KMS-11 (cell line): ENCODE measurements around the gene MAP4.

Experiments
- H2AFZ ChIP-seq: fragments of 200-600 bp; sonication (generic); 2 replicates; pipeline ENCODE4 v1.6.1; 2016; ENCODE audit warnings: antibody characterized with exemption, mixed run types, low read depth
- H3K27ac ChIP-seq: fragments of 200-600 bp; sonication (generic); 2 replicates; pipeline ENCODE4 v1.6.1; 2016; ENCODE audit warnings: mild to moderate bottlenecking, mixed run types
- H3K27me3 ChIP-seq: fragments of 200-600 bp; sonication (generic); 2 replicates; pipeline ENCODE4 v1.6.1; 2017; ENCODE audit warnings: mild to moderate bottlenecking, low read depth, mixed run types, moderate library complexity; ENCODE audit not compliant: insufficient read depth
- H3K36me3 ChIP-seq: fragments of 200-600 bp; sonication (generic); 2 replicates; pipeline ENCODE4 v1.6.1; 2017; ENCODE audit warnings: mild to moderate bottlenecking, mixed run types; ENCODE audit not compliant: insufficient read depth
- H3K4me1 ChIP-seq: fragments of 200-600 bp; sonication (generic); 2 replicates; pipeline ENCODE4 v1.6.1; 2016; ENCODE audit warnings: mild to moderate bottlenecking, low read depth, mixed run types; ENCODE audit not compliant: poor library complexity, severe bottlenecking
- H3K4me2 ChIP-seq: fragments of 200-600 bp; sonication (generic); 2 replicates; pipeline ENCODE4 v1.7.0; 2016; ENCODE audit warnings: mild to moderate bottlenecking, mixed run types
- H3K4me3 ChIP-seq: fragments of 200-600 bp; sonication (generic); IDR thresholded peaks from 2 replicates; pipeline ENCODE4 v1.6.1; 2017; ENCODE audit warnings: low read depth, low read length, mixed read lengths; ENCODE audit not compliant: insufficient read depth
- H3K79me2 ChIP-seq: fragments of 200-600 bp; sonication (generic); 2 replicates; pipeline ENCODE4 v1.6.1; 2016; ENCODE audit warnings: low read depth, mixed run types; ENCODE audit not compliant: insufficient read depth
- H3K9ac ChIP-seq: fragments of 200-600 bp; sonication (generic); 2 replicates; pipeline ENCODE4 v1.6.1; 2016; ENCODE audit warnings: mild to moderate bottlenecking, mixed run types
- H4K20me1 ChIP-seq: fragments of 200-600 bp; sonication (generic); 2 replicates; pipeline ENCODE4 v1.6.1; 2016; ENCODE audit warnings: mild to moderate bottlenecking, mixed run types; ENCODE audit not compliant: insufficient read depth
- TF ChIP-seq, protein P1 (sequence below): fragments of 200-600 bp; sonication (generic); conservative IDR thresholded peaks from 2 replicates; pipeline ENCODE4 v1.6.1; 2017; ENCODE audit warnings: low read depth, mild to moderate bottlenecking, antibody characterized with exemption, low read length, moderate library complexity, mixed read lengths

The MAP4 gene

GRCh38 chr3:47848599-47849117, 167.6 kb downstream of the MAP4 start:
- H3K9ac ChIP-seq = no peak overlapping the region
- H3K79me2 ChIP-seq = no peaks in the 10 kb centered on the region
- TF ChIP-seq, protein P1, sequence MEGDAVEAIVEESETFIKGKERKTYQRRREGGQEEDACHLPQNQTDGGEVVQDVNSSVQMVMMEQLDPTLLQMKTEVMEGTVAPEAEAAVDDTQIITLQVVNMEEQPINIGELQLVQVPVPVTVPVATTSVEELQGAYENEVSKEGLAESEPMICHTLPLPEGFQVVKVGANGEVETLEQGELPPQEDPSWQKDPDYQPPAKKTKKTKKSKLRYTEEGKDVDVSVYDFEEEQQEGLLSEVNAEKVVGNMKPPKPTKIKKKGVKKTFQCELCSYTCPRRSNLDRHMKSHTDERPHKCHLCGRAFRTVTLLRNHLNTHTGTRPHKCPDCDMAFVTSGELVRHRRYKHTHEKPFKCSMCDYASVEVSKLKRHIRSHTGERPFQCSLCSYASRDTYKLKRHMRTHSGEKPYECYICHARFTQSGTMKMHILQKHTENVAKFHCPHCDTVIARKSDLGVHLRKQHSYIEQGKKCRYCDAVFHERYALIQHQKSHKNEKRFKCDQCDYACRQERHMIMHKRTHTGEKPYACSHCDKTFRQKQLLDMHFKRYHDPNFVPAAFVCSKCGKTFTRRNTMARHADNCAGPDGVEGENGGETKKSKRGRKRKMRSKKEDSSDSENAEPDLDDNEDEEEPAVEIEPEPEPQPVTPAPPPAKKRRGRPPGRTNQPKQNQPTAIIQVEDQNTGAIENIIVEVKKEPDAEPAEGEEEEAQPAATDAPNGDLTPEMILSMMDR = no peak
- H3K27ac ChIP-seq = no peak overlapping the region
- H3K4me2 ChIP-seq = no peak overlapping the region
- no peak overlapping the region for H3K4me3 ChIP-seq
- H2AFZ ChIP-seq = no peak overlapping the region
- no peaks in the 10 kb centered on the region for H3K36me3 ChIP-seq
- H4K20me1 ChIP-seq = no peaks in the 10 kb centered on the region
- H3K4me1 ChIP-seq = no peaks in the 10 kb centered on the region
- no peaks in the 10 kb centered on the region for H3K27me3 ChIP-seq

- Histone ChIP-seq H3K79me2 (no peaks in the 10 kb centered on the region), H3K4me1 (no peaks in the 10 kb centered on the region), H2AFZ (no peak overlapping the region), H3K27me3 (no peaks in the 10 kb centered on the region), H3K4me3 (no peak overlapping the region), H3K9ac (no peak overlapping the region), H3K27ac (no peak overlapping the region), H3K36me3 (no peaks in the 10 kb centered on the region), H4K20me1 (no peaks in the 10 kb centered on the region), H3K4me2 (no peak overlapping the region)
- TF ChIP-seq, protein P1 = no peak
Observed at GRCh38 chr3:47847801-47848518, 168.3 kb downstream of the MAP4 start.

- Histone ChIP-seq H3K27me3 (no peaks in the 10 kb centered on the region), H2AFZ (no peak overlapping the region), H3K4me1 (no peaks in the 10 kb centered on the region), H3K9ac (no peak overlapping the region), H4K20me1 (no peaks in the 10 kb centered on the region), H3K36me3 (no peaks in the 10 kb centered on the region), H3K4me3 (no peak overlapping the region), H3K4me2 (no peak overlapping the region), H3K27ac (no peak overlapping the region), H3K79me2 (no peaks in the 10 kb centered on the region)
- TF ChIP-seq, protein P1 = no peak
Observed at GRCh38 chr3:47847260-47847659, 169.0 kb downstream of the MAP4 start.

DNA sequence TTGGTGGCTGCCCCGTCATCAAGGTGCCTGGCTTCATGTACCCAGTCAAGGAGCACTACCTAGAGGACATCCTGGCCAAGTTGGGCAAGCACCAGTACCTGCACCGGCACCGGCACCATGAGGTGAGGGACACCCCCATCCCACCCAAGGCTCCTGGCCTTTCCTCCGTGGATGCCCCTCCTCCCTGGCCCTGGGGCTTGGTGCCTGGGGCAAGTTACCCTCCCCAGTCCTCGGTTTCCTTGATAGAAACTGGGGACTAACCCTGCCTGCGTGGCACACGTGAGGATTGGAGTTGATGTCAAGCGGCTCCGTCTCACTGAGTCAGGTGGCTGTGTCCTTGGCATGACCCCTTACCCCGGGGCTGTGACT, 169.4 kb downstream of the MAP4 start:
- H3K36me3 ChIP-seq = no peaks in the 10 kb centered on the region
- no peak overlapping the region for H2AFZ ChIP-seq
- H4K20me1 ChIP-seq = no peaks in the 10 kb centered on the region
- no peaks in the 10 kb centered on the region for H3K27me3 ChIP-seq
- H3K4me1 ChIP-seq = no peaks in the 10 kb centered on the region
- no peak overlapping the region for H3K27ac ChIP-seq
- H3K79me2 ChIP-seq = no peaks in the 10 kb centered on the region
- H3K4me2 ChIP-seq = no peak overlapping the region
- no peak overlapping the region for H3K4me3 ChIP-seq
- TF ChIP-seq, protein P1 = no peak
- no peak overlapping the region for H3K9ac ChIP-seq
